GM19025 (cell line): ENCODE results near the gene GCLC.

Experiments
- ATAC-seq: cut with Tn5 transposase; IDR thresholded peaks from one replicate; pipeline ENCODE4 v1.9.1; 2021; ENCODE audit warnings: mild to moderate bottlenecking, low read depth, moderate library complexity; ENCODE audit not compliant: unreplicated experiment

Gene GCLC

DNA sequence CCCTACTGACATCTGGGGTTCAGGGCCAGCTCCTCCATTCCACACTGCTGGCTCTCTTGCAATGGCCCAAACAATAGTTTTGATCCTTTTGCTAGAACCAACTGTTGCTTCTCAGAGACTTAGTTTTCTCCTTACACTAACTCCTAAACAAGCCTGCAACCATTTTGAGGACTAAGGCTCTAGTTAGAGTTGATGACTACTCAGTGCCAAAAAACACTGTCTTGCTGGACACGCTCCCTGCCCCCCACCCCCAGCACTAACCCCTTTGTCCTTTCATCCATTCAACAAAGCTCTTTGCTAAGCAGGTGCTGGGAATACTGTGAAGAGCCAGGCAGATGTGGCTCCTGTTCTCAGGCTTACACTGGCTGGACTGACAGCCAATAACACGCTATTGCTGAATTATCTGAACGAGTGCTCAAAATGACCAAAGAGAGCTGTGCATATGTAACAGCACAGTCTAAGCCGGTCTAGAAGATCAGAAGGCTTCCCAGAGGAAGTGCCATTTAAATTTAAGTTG is 17.6 kb downstream of the GCLC start:
- no peak for ATAC-seq

DNA sequence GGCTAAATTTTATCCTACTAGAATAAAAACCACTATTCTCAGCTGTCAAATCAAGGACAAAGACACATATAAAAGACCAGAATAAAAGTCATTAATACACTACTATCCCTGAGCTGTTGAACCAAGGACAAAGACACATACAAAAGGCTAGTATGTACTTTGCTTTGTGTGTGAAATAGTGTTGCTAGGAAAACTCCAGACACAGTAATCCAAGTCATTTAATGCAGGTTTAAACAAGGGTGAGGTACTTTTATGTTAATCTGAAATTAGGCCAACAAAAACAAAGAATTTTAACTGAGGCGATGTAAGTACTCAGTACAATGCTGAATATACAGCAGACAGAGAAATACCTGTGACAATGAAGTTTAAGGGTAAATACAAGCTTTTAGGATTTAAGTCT is 18.9 kb downstream of the GCLC start:
- no peak for ATAC-seq

GRCh38 chr6:53524455-53524815 is 20.5 kb downstream of the GCLC start:
- no peak for ATAC-seq

GRCh38 chr6:53523511-53524454 is 21.1 kb downstream of the GCLC start:
- no peak for ATAC-seq

GRCh38 chr6:53520320-53520928 is 24.5 kb downstream of the GCLC start:
- ATAC-seq = no peak

- no peak for ATAC-seq
Measured at GRCh38 chr6:53518862-53519261, 26.0 kb downstream of the GCLC start.

GRCh38 chr6:53517021-53517420 is 27.9 kb downstream of the GCLC start:
- no peak for ATAC-seq

DNA sequence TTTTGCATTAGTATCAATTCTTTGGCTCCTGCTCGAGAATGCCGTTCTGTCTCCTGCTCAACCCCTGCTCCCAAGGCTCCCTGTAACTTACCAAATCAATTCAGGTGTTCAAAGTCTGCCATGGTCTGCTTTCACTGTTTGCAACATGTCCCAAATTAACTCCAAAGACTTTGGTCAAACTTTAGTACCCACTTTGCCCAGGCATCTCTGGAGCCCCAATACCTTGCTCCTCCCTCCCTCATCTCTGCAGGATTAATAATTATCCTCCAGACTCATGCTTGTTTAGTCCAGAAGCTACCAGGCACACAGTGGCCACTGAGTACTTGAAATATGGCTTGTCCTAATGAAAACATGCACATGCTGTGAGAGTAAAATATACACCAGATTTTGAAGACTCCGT is 30.2 kb downstream of the GCLC start:
- ATAC-seq = no peak

DNA sequence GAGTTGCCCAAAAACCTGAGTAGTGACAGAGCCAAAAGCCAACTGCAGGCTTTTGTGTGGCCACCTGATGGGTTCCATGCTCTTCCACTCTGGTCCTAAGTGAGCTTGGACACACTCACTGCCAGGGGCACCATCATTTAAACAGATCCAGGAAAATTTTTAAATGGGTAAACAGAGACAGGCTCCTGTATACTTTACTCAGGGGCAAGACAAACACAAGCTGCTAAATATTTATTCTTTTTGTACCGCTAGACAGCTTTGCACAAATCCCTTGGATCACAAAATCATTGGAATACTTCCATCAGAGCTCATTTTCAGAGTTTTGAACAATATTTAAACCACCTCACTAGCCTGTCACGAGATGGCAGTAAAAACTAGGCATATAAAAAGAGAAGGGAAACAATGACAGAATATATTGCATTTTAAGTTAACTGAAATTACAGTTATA is 31.4 kb downstream of the GCLC start:
- ATAC-seq = no peak

DNA sequence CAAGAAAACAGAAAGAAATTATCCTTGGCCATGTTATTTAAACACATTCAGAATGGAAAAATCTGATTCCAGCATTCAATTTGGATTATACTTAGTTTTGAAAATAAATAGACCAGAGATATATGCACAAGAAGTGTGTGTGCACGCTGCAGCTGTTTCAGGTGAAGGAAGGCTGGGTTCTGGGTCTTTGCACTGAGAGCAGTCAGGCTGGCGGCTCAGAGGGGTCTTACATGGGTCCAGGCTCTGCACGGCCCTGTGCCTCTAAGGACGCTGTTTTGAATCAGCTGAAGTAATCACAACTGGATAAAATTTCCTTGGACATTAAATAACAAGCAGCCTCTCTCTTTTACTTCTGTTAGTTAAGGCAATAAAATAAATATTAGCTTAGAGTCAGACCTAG is 31.8 kb downstream of the GCLC start:
- ATAC-seq = no peak

- no peak for ATAC-seq
Measured at GRCh38 chr6:53512626-53513025, 32.3 kb downstream of the GCLC start.

- ATAC-seq = no peak
Measured at GRCh38 chr6:53510746-53511145, 34.2 kb downstream of the GCLC start.

- no peak for ATAC-seq
Measured at GRCh38 chr6:53506872-53507271, 38.0 kb downstream of the GCLC start.

- ATAC-seq = no peak
Measured at GRCh38 chr6:53504512-53504911, 40.4 kb downstream of the GCLC start.

GRCh38 chr6:53503060-53503459 is 41.8 kb downstream of the GCLC start:
- ATAC-seq = no peak

DNA sequence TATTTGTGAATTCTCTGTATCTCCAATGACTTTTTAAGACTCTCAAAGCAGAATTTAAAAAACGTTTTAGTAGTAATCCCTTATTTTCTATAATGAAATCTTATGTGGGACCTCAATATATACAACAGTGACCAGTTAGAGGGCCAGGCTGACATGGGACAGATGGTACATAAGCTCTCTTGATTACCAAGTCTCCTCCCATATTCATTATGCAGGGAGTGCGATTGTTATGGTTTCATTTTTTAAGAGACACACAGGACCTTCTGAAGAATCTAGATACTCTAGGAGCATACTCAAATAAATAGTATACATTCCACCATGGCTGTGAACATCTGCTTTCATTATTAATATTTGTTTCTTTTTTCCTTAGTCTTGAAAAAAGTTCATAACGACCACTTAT is 43.5 kb downstream of the GCLC start:
- ATAC-seq = no peak

DNA sequence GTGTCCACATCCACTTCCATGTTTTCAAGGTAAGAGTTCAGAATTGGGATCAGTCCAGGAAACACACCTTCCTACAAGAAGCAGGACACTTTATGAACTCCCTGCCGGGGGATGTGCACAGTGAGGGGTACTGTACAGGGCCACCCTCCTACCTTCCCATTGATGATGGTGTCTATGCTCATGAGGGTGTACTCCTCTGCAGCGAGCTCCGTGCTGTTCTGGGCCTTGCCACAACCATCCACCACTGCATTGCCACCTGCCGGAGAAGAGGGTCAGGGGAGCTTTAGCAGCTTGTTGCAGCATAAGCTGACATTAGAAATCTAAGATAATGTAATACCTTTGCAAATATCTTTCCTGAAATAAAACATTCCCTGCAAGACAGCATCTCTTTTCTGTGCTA is 44.8 kb downstream of the GCLC start:
- no peak for ATAC-seq

DNA sequence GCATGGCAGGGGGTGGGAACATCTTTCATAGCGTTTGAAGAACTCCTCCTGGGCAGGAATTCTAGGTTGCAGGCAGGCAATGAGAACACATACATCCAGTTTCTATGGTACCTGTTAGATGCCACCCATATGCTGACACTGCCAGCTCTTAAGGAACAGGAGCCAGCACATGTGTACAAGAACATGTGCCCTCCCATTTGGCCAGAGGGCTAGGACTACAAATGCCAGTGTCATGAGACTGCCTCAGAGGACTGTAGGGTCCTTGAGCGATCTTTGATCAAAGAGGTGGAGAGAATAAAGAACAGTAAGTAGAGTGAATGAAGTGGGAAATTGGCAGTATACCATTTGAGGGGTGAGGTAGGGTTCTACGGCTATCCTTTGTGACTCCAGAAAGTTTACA is 45.8 kb downstream of the GCLC start:
- no peak for ATAC-seq

DNA sequence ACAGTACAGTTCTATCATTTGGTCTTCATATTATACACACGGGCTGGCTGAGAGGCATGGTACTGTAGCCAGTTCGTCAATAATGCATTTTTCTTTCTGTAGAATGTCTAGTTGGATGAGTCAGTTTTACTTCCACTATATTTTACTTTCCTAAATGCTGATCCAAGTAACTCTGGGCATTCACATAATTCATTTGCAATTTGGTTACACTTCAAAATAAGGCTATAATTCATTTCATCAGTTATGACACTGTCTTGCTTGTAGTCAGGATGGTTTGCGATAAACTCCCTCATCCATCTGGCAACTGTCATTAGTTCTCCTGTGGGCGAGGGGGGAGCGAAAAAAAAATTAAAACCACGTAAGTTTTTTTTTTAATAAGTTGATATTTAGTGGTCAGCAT is 46.3 kb downstream of the GCLC start:
- no peak for ATAC-seq

DNA sequence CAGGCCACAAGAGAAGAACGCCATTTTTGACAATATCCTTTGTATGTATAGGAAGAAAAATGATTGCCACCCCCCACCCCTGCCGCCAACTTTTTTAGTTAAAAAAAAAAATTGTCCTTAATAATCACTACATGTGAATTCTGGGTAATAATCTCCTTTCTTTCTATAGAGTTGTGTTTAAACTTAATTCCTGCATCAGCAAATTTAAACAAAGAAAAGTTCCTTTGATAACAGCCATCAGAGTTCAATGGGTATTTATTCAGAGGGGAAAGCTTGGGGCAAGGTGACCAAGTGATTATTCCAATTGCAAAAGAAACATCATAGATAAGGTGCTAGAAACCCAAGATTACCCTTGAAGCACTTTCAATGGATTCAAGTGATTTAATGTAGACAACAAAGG is 47.0 kb downstream of the GCLC start:
- no peak for ATAC-seq

DNA sequence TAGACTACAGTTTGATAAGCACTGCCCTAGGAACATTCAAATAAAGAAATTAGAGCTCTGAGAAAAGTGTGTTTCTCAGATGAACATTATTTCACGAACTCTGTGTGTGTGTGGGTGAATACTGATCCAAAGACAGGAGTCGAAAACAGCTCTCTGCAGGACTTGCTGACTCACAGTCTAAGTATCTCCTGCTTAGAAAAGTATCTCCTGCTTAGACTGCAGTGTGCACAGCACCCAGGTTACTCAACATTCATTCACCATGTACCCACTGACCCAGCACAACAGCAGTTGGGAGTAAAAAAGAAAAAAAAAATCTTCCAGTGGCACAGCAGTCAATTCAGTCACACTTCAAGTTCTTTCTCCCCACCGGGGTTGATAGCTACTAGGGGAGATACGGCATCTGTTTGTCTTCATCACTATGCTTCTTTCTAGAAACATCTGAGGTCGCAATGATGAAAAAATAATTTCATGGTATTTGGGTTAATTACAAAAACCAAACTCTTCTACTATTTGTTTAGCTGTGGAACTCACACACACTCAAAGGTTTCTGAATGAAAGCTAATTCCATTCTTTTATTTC is 48.0 kb downstream of the GCLC start:
- ATAC-seq = no peak
